Astrocyte of the cerebellum (primary cell): ENCODE measurements around the gene OCA2.
"Not testable (repeated sequence)": the region's sequence is repeated elsewhere in the genome, so short reads cannot be mapped to it uniquely, and the experiment has no call there.

Experiments used
- DNase-seq: peaks from one replicate; pipeline ENCODE4 v3.0.0-alpha.2; 2011; ENCODE audit warnings: low read depth
- H3K4me3 ChIP-seq: 2 replicates; pipeline ENCODE4 v1.5.1; 2011; ENCODE audit warnings: mild to moderate bottlenecking, low read depth, low read length, moderate library complexity
- in situ Hi-C: cut with HindIII; loops from 2 replicates; pipeline ENCODE4 v1.10.0; 2017; ENCODE audit warnings: low sequenced_read_pairs
- TF ChIP-seq, protein P1 (sequence below): IDR thresholded peaks from 2 replicates; pipeline ENCODE4 v1.5.1; 2012; ENCODE audit warnings: low read length, low read depth, moderate library complexity, mild to moderate bottlenecking; ENCODE audit errors: missing control alignments

The OCA2 gene

DNA sequence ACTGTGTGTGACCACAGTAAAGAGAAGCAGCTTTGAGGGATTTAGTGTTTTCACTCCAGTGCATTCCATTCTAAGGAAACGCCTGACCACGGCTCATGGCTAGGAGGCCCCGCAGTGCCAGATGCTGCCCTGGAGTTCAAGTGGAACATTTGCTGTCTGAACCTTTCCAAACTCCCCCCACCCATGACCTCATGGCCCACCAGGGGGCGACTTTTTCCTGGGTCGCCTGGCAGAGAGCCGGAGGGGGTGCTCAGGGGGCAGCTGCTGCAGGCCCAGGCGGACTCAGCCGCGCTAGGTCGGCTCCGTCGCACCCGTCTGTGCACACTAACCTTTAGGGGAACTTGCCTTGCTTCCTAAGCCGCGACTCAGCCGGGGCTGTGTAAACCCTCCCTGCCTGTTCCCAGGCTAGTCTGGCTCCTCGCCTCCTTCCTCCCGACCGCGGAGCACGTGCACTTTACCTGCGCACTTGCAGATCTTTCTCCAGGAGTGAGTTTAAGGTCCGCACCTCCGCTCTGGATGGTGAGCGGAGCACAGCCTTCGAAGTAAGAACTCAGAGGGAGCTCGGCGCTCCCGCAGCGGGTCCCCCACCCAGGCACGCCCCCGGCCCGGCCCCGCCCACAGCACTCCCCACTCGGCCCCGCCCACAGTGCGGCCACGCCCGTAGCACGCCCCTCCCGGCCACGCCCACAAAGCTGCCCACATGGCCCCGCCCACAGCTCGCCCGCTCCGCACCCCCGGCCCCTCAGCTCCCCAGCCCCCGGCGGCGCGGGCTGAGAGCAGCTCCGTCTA lies at the start of gene OCA2:
Gene OCA2 (minus strand): TSS at position 550 of the 789 bp plus-strand sequence. CDS start 17,441 bp downstream, outside the sequence.
- TF ChIP-seq, protein P1, sequence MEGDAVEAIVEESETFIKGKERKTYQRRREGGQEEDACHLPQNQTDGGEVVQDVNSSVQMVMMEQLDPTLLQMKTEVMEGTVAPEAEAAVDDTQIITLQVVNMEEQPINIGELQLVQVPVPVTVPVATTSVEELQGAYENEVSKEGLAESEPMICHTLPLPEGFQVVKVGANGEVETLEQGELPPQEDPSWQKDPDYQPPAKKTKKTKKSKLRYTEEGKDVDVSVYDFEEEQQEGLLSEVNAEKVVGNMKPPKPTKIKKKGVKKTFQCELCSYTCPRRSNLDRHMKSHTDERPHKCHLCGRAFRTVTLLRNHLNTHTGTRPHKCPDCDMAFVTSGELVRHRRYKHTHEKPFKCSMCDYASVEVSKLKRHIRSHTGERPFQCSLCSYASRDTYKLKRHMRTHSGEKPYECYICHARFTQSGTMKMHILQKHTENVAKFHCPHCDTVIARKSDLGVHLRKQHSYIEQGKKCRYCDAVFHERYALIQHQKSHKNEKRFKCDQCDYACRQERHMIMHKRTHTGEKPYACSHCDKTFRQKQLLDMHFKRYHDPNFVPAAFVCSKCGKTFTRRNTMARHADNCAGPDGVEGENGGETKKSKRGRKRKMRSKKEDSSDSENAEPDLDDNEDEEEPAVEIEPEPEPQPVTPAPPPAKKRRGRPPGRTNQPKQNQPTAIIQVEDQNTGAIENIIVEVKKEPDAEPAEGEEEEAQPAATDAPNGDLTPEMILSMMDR = peak; percentile 37
- peak within 1 kb of the TSS; percentile 22 for H3K4me3 ChIP-seq
- DNase-seq = peak; percentile 68
- in situ Hi-C loops = no loop called here

DNA sequence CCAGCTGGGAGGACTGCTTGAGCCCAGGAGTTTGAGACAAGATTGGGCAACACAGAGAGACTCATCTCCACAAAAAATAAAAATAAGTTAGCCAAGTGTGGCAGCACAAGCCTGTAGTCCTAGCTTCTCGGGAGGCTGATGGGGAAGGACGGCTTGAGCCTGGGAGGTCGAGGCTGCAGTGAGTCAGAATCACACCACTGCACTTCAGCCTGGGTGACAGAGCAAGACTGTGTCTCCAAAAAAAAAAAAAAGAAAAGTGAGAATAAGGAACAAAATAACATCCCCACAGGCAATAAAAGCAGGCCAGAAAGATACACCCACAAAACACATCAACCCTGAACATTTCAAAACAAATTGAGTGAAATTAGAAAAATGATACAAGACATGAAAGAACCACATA lies 48.7 kb upstream of the OCA2 start:
- in situ Hi-C loops = no loop called here
- TF ChIP-seq, protein P1 = no peak
- DNase-seq = no peak
- H3K4me3 ChIP-seq = no peak overlapping the region

DNA sequence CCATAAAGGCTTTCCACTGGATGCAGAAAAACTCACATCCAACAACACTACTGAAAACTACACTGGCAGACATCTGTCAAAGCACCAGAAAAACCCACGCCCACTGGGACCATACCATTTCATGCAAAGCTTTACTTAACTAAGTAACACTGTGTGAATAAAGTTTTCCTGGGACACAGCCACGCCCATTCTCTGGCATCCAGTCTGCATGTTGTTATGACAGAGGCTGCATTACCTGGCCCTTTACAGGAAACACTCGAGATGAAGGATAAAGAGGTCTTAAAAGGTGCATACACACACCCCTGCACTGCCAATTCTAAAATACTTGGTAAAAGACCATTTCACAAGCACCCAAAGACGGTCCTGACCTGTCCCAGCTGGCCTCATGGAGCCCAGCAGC lies 46.3 kb upstream of the OCA2 start:
- H3K4me3 ChIP-seq, in situ Hi-C loops, DNase-seq: not testable (repeated sequence)

DNA sequence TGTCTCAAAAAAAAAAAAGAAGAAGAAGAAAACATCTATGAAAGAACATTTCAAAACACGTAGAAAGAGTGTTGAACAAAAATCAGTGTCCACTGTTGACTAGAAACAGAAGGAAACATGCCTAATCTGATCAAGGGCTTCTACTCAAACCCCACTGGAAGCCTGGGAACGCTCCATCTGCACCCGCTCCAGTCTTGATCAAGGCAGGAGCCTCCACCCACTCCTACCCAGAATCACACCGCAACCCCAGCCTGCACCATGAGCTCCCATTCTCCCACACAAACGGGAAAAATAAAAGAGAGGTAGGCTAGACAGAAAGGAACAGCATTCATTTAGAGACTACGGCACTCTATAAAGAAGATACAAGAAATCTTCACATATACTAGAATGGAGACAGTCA lies 40.9 kb upstream of the OCA2 start:
- TF ChIP-seq, protein P1 = no peak
- H3K4me3 ChIP-seq = no peak overlapping the region
- in situ Hi-C loops = no loop called here
- no peak for DNase-seq

DNA sequence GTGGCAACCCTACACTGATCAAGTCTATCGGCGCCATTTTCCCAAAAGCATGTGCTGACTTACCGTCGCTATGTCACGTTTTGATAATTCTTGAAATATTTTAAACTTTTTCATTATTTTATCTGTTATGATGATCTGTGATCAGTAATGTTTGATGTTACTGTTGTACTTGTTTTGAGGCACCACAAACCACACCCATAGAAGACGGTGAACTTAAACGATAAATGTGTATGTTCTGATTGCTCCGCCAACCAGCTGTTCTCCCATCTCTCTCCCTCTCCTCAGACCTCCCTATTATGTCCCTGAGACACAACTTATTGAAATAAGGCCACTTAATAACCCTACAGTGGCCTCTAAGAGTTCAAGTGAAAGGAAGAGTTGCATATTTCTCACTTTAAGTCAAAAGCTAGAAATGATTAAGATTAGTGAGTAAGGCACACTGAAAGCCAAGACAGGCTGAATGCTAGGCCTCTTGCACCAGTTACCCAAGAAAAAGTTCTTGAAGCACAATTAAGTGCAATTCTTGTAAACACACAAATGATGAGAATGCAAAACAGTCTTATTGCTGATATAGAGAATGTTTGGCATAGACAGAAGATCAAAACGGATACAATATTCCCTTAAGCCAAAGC lies 38.4 kb upstream of the OCA2 start:
- H3K4me3 ChIP-seq, DNase-seq, in situ Hi-C loops: not testable (repeated sequence)

DNA sequence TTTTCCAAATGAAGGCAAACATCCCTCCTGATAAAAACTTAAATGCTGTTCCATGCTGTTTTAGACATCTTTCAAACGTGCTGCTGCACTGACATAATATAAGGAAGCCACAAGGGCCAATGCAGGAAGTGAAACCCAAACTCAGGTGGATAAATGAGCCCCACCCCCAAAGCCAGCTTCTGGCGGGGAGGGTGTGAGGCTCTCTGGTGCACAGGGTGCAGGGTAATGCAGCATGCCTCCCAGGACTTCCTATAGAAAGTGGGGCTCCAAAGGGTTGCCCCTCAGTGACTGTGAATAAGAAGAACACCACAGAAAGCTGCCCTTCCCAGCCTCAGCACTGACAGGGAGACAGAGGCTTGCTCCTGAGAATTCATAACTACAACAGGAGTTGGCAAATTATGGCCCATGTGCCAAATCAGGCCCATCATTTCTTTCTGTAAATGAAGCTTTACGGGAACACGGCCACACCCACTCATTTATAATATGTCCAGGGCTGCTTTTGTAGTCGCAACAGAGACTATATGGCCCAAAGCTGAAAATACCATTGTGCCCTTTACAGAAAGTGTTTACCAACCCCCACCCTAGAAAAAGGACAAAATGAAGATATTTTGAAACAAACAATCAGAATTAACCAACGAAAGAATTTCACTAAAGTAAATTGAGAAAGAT lies 37.3 kb upstream of the OCA2 start:
- H3K4me3 ChIP-seq, DNase-seq, in situ Hi-C loops: not testable (repeated sequence)

DNA sequence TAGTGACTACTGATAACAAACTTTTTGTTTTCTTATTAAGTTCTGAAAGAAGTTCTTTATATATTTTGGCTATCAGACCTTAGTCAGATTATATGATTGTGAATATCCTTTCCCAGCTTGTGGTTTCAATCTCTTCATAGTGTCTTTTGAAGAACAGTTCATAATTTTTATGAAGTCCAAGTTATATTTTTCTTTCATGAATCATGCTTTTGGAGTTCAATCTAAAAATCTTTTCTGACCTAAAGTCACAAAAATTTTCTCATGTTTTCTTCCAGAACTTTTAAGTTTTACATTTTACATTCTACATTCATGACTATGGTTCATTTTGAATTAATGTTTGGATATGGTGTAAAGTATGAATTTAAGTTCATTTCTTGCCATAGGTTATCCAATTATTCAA lies 34.2 kb upstream of the OCA2 start:
- DNase-seq = no peak

More for the DNA sequence above, 34.2 kb upstream of the OCA2 start:
- H3K4me3 ChIP-seq = no peak overlapping the region
- TF ChIP-seq, protein P1 = no peak
- in situ Hi-C loops = no loop called here
